ENCODE measurements around the gene TRANK1. TPM values are rescaled to one million over a fixed set of nuclear protein-coding genes. Genes with fewer than 3 reads are reported as not detected.

The TRANK1 gene
- total RNA-seq, 2 donors from 2014 or later = 9.0 to 20.1 TPM

DNA sequence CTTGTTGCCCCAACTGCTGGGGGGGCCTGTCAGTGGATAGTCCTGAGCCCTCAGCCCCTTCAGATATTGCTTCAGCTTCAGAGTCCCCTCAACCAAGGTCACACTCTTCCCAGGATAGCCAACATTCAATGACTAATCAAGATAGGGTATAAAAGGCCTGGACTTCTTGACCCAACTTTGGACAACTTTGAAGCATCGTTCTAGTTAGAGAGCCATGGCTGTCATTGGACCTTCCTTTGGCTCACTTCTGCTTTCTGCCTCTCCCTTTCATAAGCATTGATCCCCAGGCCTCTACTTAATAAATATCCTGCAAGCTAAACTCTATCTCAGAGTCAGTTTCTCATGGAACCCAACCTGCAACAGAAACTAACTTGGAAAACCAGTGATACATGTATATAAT, 149.2 kb downstream of the TRANK1 start:
- H3K27me3 Mint-ChIP-seq (ENCODE audit: insufficient read depth) = no peaks in the 10 kb centered on the region

GRCh38 chr3:36792342-36792741, 152.5 kb downstream of the TRANK1 start:
- TF ChIP-seq CTCF (conservative IDR thresholded peaks at IDR 0.05) = peak; percentile 86
- Histone ChIP-seq H3K9ac (ENCODE audit: extremely low read depth, low read length, poor library complexity, severe bottlenecking) (no peak overlapping the region), H3K9me3 (ENCODE audit: control insufficient read depth, low read length) (no peaks in the 10 kb centered on the region), H3K27me3 (ENCODE audit: control insufficient read depth, insufficient read depth, low read length, poor library complexity, severe bottlenecking) (no peaks in the 10 kb centered on the region), H3K36me3 (ENCODE audit: control insufficient read depth, insufficient read depth, low read length) (no peaks in the 10 kb centered on the region), H3K4me1 (ENCODE audit: control insufficient read depth, insufficient read depth, low read length) (peaks cover 16% of the 10 kb centered on the region), H3K4me3 (ENCODE audit: low read length) (no peak overlapping the region), H3K27ac (ENCODE audit: low read depth, low read length) (no peak overlapping the region)
- no peaks in the 10 kb centered on the region for H3K27me3 Mint-ChIP-seq (ENCODE audit: insufficient read depth)
- H3K27ac Mint-ChIP-seq = no peak overlapping the region
- no peak overlapping the region for H3K4me3 Mint-ChIP-seq
- peak; percentile 87 for DNase-seq
- H3K4me1 Mint-ChIP-seq = peaks cover 25% of the 10 kb centered on the region
- no peaks in the 10 kb centered on the region for H3K36me3 Mint-ChIP-seq (ENCODE audit: low read depth)
- H3K9me3 Mint-ChIP-seq = no peaks in the 10 kb centered on the region
- 33 to 41% methylated on average over 1 to 4 of the region's 4 CpGs for WGBS, 2 experiments (ENCODE audit: insufficient coverage in 1 of 2, insufficient read length in 1 of 2)

More for the DNA sequence above, 149.2 kb downstream of the TRANK1 start:
- Histone ChIP-seq H3K36me3 (ENCODE audit: control insufficient read depth, insufficient read depth, low read length) (no peaks in the 10 kb centered on the region), H3K9ac (ENCODE audit: extremely low read depth, low read length, poor library complexity, severe bottlenecking) (no peak overlapping the region), H3K4me1 (ENCODE audit: control insufficient read depth, insufficient read depth, low read length) (peaks cover 6% of the 10 kb centered on the region), H3K27me3 (ENCODE audit: control insufficient read depth, insufficient read depth, low read length, poor library complexity, severe bottlenecking) (no peaks in the 10 kb centered on the region), H3K4me3 (ENCODE audit: low read length) (no peak overlapping the region), H3K9me3 (ENCODE audit: control insufficient read depth, low read length) (no peaks in the 10 kb centered on the region), H3K27ac (ENCODE audit: low read depth, low read length) (no peak overlapping the region)
- 89 to 92% methylated on average over 1 of the region's 1 CpG for WGBS, 2 experiments (ENCODE audit: insufficient coverage in 1 of 2, insufficient read length in 1 of 2)
- Mint-ChIP-seq H3K4me1 (peaks cover 7% of the 10 kb centered on the region), H3K27ac (no peak overlapping the region), H3K36me3 (ENCODE audit: low read depth) (no peaks in the 10 kb centered on the region), H3K9me3 (peaks cover 3% of the 10 kb centered on the region), H3K4me3 (no peak overlapping the region)
- no peak for DNase-seq
- no peak for TF ChIP-seq CTCF (conservative IDR thresholded peaks at IDR 0.05)

GRCh38 chr3:36790765-36791164, 154.1 kb downstream of the TRANK1 start:
- no peak overlapping the region for H3K9ac ChIP-seq (ENCODE audit: extremely low read depth, low read length, poor library complexity, severe bottlenecking)
- H3K4me3 Mint-ChIP-seq = no peak overlapping the region
- no peak overlapping the region for H3K27ac ChIP-seq (ENCODE audit: low read depth, low read length)
- H3K4me3 ChIP-seq (ENCODE audit: low read length) = no peak overlapping the region
- DNase-seq = no peak
- no peaks in the 10 kb centered on the region for H3K36me3 Mint-ChIP-seq (ENCODE audit: low read depth)
- no peaks in the 10 kb centered on the region for H3K36me3 ChIP-seq (ENCODE audit: control insufficient read depth, insufficient read depth, low read length)
- TF ChIP-seq CTCF (conservative IDR thresholded peaks at IDR 0.05) = no peak
- no peaks in the 10 kb centered on the region for H3K9me3 Mint-ChIP-seq
- H3K27ac Mint-ChIP-seq = no peak overlapping the region
- no peaks in the 10 kb centered on the region for H3K27me3 ChIP-seq (ENCODE audit: control insufficient read depth, insufficient read depth, low read length, poor library complexity, severe bottlenecking)
- no peaks in the 10 kb centered on the region for H3K27me3 Mint-ChIP-seq (ENCODE audit: insufficient read depth)
- WGBS, 2 experiments (ENCODE audit: insufficient coverage in 1 of 2, insufficient read length in 1 of 2) = 78 to 92% methylated on average over 3 to 6 of the region's 6 CpGs
- peaks cover 16% of the 10 kb centered on the region for H3K4me1 ChIP-seq (ENCODE audit: control insufficient read depth, insufficient read depth, low read length)
- H3K9me3 ChIP-seq (ENCODE audit: control insufficient read depth, low read length) = no peaks in the 10 kb centered on the region
- H3K4me1 Mint-ChIP-seq = peaks cover 25% of the 10 kb centered on the region
